RWPE2 (cell line): ENCODE data around the gene SLC24A3.

Experiments used
- ATAC-seq: fragments of 200-7000 bp; cut with Tn5 transposase; 3 replicates; pipeline ENCODE4 v1.9.1; 2021; ENCODE audit warnings: low read depth
- DNase-seq: peaks from one replicate; pipeline ENCODE4 v3.0.0-alpha.2; 2020; ENCODE audit warnings: low spot score
- H3K27ac ChIP-seq: fragments of 450-650 bp; 2 replicates; pipeline ENCODE4 v1.5.1; 2017; ENCODE audit warnings: mild to moderate bottlenecking; ENCODE audit not compliant: poor library complexity, severe bottlenecking
- H3K27me3 ChIP-seq: fragments of 250-450 bp; sonication (Bioruptor Pico); 2 replicates; pipeline ENCODE4 v1.5.1; 2021; ENCODE audit warnings: mild to moderate bottlenecking, moderate library complexity; ENCODE audit not compliant: insufficient read depth, poor library complexity, severe bottlenecking
- H3K36me3 ChIP-seq: fragments of 250-450 bp; sonication (Bioruptor Pico); 2 replicates; pipeline ENCODE4 v1.5.1; 2020; ENCODE audit warnings: low read depth, mild to moderate bottlenecking, moderate library complexity
- H3K4me1 ChIP-seq: fragments of 250-450 bp; sonication (Bioruptor Pico); 2 replicates; pipeline ENCODE4 v1.5.1; 2021; ENCODE audit warnings: mild to moderate bottlenecking, moderate library complexity; ENCODE audit not compliant: insufficient read depth, poor library complexity, severe bottlenecking
- H3K4me3 ChIP-seq: fragments of 250-450 bp; sonication (Bioruptor Pico); 2 replicates; pipeline ENCODE4 v1.5.1; 2021; ENCODE audit warnings: mild to moderate bottlenecking, moderate library complexity; ENCODE audit not compliant: severe bottlenecking
- H3K9me3 ChIP-seq: fragments of 250-450 bp; sonication (Bioruptor Pico); 2 replicates; pipeline ENCODE4 v1.5.1; 2021; ENCODE audit warnings: mild to moderate bottlenecking, moderate library complexity; ENCODE audit not compliant: severe bottlenecking
- CTCF ChIP-seq: fragments of 450-650 bp; IDR thresholded peaks from one replicate; pipeline ENCODE4 v1.5.1; 2017; ENCODE audit warnings: mild to moderate bottlenecking, moderate library complexity; ENCODE audit not compliant: poor library complexity, severe bottlenecking

The SLC24A3 gene

DNA sequence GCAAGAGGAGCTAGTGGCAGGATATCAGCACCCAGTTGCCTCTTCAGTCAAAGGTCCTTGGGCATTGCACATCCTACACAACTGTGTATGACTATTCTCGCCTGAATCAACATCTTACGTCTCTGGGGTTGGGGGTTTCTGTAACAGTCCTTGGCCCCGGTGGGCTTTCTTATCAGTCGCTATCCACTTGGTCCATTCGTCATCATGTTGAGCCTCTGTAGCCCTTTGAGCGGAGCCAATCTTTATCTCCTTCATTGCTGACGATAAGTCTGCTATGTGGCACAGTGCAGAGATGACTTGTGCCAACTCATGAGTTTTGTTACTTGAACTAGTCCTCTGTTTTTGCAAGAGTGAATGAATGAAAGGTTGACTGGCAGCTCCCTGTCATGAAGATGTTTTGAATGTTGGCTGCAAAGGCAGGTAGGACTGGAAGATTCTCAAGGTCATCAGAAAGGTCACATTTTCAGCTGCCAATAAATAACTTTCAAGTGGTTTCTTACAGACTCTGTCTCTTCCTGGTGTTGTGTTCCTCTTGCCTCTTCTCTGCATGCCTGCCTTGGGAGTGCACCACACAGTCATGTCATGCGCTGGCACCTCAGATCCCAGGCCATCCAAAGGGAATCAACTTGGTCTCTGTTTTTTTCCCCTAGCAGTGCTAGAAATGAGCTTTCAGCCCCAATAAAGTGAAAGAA lies 238.9 kb downstream of the SLC24A3 start:
- TF ChIP-seq CTCF, result no peak
- ATAC-seq (no peak), DNase-seq (no peak)
- Histone ChIP-seq H3K4me1 (no peaks in the 10 kb centered on the region), H3K9me3 (no peaks in the 10 kb centered on the region), H3K27me3 (no peaks in the 10 kb centered on the region), H3K27ac (no peak overlapping the region), H3K4me3 (no peak overlapping the region), H3K36me3 (no peaks in the 10 kb centered on the region)

- Histone ChIP-seq H3K4me3 (no peak overlapping the region), H3K9me3 (no peaks in the 10 kb centered on the region), H3K36me3 (no peaks in the 10 kb centered on the region), H3K4me1 (no peaks in the 10 kb centered on the region), H3K27me3 (no peaks in the 10 kb centered on the region), H3K27ac (no peak overlapping the region)
- ATAC-seq (no peak), DNase-seq (no peak)
- no peak for TF ChIP-seq CTCF
Observed at GRCh38 chr20:19451923-19452295, 239.5 kb downstream of the SLC24A3 start.

DNA sequence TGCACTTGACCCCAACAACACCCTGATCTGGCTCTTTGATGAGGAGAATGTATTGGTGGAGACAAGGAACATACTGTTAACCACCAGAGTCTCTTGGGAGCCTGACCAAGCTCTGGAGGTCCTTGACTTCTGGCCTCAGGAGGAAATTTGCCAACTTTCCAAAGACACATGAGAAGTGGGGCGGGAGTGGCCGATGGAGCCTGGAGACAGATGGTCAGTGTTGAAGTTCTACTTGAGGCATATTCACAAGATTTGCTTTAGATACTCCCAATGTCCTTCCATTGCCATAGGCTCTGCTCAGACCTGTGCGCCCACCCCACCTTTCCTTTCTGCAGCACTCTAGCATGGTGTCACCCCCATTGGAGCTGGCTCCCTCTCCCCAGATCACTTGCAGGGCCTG lies 241.0 kb downstream of the SLC24A3 start:
- H3K27ac ChIP-seq, result no peak overlapping the region
- no peak for TF ChIP-seq CTCF
- ATAC-seq (no peak), DNase-seq (no peak)
- H3K4me3 ChIP-seq, result no peak overlapping the region
- H3K4me1 ChIP-seq, result no peaks in the 10 kb centered on the region
- H3K36me3 ChIP-seq, result no peaks in the 10 kb centered on the region
- no peaks in the 10 kb centered on the region for H3K27me3 ChIP-seq
- no peaks in the 10 kb centered on the region for H3K9me3 ChIP-seq

GRCh38 chr20:19453862-19454261 lies 241.4 kb downstream of the SLC24A3 start:
- H3K36me3 ChIP-seq, result no peaks in the 10 kb centered on the region
- H3K27me3 ChIP-seq, result no peaks in the 10 kb centered on the region
- no peak overlapping the region for H3K4me3 ChIP-seq
- H3K4me1 ChIP-seq, result no peaks in the 10 kb centered on the region
- H3K9me3 ChIP-seq, result no peaks in the 10 kb centered on the region
- ATAC-seq (no peak), DNase-seq (no peak)
- no peak for TF ChIP-seq CTCF
- H3K27ac ChIP-seq, result no peak overlapping the region

DNA sequence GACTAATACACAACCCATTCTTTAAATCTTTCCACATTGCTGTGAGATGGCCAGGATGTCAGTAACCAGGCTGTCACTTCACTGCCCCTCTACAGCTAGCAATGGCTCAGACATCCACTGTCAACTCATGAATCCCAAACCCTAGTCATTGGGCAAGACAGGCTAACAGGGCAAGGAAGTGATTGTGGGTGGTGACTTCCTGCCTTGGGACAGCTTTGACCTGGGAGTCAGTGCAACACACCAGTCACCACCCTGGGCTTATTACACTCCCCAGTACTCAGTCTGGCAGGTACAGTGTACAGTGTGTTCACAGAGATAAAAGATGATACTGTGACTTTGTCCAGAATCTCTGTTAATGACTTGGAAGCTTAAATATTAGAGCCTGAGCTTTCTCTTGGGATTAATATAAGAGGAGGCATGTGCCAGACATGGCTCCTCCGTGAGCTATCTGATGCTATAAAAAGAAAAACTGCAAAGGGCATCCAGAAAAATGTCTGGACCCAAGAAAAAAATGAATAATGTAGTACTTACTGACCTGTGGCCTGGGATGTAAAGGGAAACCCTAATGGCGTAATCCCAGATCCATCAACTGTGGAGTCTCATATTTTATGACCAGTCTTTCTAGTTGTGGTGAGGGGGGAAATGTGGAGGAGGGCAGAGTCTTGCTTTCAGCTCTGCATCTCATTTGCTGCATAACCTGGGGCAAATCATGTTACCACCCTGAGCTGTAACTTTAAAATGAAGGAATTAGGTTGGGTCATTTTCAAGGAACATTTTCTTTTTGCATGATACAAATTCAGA lies 244.4 kb downstream of the SLC24A3 start:
- Histone ChIP-seq H3K36me3 (no peaks in the 10 kb centered on the region), H3K4me1 (no peaks in the 10 kb centered on the region), H3K27me3 (no peaks in the 10 kb centered on the region), H3K9me3 (no peaks in the 10 kb centered on the region), H3K4me3 (no peak overlapping the region), H3K27ac (no peak overlapping the region)
- ATAC-seq (no peak), DNase-seq (no peak)
- no peak for TF ChIP-seq CTCF
